Activated naive CD4-positive, alpha-beta T cell treated with Interleukin-2 at 50 U/mL for 16 hours (primary cell): ENCODE data around the gene RPS17.

Experiments used
- DNase-seq: peaks from one replicate; pipeline ENCODE4 v3.0.0-alpha.2; 2020

Gene RPS17

GRCh38 chr15:82540055-82540983 is at the start of gene RPS17:
Gene RPS17, minus strand, starts transcription at chr15:82540457. Its CDS starts 29 bp downstream, at chr15:82540428.
- peak; percentile 98 for DNase-seq

- DNase-seq, result no peak
Observed at GRCh38 chr15:82587805-82588204, 47.5 kb upstream of the RPS17 start.

DNA sequence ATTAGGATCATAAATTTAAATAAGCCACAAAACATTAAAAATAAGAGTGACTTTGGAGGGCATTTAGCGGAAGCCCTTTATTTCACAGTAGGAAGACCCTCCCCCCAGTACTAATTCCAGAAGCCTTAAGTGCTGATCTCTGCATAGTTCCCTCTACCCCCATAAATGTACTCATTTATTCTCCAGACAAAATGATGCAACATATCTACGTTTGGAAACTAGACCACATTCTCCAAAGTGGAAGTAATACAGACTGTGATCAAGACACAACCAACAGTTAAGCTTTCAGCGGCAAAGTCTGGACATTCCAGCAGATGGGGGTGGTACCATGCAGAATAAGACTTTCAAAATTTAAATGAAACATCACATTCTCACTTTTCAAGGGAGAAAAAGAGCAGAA is 44.8 kb upstream of the RPS17 start:
- no peak for DNase-seq

DNA sequence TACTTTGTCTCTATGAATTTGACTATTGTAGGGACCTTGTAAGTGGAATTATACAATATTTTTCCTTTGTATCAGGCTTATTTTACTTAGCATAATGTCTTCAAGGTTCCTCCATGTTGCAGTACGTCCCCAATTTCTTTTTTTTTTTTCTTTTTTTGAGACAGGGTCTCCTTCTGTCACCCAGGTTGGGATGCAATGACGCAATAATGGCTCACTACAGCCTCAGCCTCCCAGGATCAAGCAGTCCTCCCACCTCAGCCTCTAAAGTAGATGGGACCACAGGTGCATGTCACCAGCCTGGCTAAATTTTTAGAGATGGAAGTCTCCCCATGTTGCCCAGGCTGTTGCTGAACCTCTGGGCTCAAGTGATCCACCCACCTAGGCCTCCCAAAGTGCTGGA is 40.5 kb upstream of the RPS17 start:
- DNase-seq, result no peak

DNA sequence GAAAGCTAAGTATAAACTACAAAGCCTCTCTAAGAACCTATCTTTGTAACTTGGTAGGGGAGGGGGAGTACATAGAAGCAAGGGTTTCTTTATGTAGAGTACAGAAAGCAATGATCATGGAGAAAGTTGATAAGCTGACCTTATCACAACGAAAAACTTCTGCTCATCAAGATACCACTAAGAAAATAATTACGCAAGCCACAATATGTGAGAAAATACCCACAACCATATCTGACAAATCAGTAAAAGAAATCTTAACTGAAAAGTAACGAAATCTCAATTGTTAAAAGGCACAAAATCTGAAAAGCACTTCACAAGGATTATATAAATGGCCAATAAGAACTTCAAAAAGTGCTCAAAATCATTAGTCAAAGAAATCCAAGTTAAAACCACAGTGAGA is 35.1 kb upstream of the RPS17 start:
- DNase-seq, result no peak

DNA sequence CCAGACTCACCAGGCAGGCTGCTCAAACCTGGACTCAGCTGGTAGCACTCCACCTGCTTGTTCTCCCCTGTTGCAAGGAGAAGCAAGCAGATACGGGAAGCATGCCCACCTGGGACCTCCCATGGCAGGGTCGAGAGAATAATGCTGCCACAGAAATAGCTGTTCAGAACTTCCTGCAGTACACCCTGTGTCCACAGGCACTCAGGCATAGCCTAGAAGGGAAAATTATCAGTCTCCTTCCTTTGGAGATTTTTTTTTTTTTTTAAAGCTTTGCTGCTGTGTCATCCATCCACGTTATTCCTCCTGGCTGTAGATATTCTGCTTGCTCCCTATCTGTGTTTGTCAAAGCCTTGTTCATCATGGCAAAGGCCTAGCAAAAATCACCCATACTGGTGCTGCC is 32.7 kb upstream of the RPS17 start:
- DNase-seq, result no peak

- no peak for DNase-seq
Observed at GRCh38 chr15:82572311-82572710, 32.1 kb upstream of the RPS17 start.

DNA sequence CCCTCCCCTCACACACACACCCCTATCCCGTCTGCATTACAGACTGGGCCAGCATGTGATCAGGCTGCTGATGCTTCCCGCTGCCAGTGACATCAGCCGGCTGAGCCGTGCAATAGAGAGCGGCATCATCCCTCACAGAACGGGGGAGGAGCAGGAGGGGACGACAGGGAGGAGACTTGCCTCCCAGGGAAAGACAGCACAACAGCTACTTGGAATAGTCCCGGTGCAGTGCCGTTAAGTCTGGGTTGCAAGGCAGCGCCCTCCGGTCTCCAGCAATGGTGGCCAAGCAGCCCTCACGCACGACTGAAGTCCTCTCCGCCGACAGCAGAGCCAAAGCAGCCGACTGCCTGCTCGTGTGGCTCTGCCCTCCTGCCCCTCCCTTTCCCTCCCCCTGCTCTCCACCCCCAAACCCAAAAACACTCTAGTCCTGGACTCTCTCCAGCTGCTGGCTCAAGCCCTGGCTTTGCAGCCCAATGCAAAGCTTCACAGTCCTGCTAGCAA is 31.5 kb upstream of the RPS17 start:
- DNase-seq, result no peak

- no peak for DNase-seq
Observed at GRCh38 chr15:82570721-82571508, 30.7 kb upstream of the RPS17 start.

DNA sequence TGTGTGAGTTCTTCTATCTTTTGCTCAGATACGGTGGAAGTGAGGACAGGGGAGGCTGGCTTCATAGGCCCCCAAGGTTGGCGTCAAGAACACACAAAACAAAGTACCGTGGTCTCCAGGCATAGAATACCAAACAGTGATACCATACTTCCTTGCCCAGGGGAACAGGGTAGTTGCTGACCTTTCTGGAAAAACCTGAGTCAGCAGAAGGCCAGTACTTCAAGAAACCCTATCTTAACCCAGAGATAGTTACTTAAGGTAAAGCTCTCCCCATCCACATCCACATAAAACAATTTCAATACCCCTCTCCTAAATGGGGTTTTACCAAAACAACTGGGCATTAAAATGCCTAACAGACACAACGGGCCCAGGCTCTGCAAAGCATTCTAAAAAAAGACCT is 29.6 kb upstream of the RPS17 start:
- no peak for DNase-seq

GRCh38 chr15:82568986-82569385 is 28.7 kb upstream of the RPS17 start:
- DNase-seq, result no peak

DNA sequence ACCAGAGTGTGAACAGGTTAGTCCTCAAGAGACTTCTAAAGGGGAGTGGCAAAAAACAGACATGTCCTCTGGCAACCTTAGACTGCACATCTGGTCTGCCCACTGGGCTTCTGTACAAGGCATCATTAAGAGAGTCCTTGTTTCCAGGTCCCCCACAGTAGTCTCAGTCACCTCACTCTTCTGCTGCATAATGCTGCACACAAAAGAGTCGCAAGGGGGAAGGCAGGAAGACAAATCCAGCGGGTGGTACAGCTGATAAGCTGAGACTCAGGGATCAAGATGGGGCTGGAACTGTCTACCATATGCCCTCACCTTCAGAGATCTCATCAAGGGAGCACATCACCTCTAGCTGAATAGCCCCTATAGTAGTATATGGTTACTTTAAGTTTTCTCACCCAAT is 27.4 kb upstream of the RPS17 start:
- no peak for DNase-seq

- no peak for DNase-seq
Observed at GRCh38 chr15:82566690-82567089, 26.4 kb upstream of the RPS17 start.

GRCh38 chr15:82558502-82558901 is 18.2 kb upstream of the RPS17 start:
- no peak for DNase-seq

- DNase-seq, result no peak
Observed at GRCh38 chr15:82556315-82557035, 16.2 kb upstream of the RPS17 start.

- DNase-seq, result no peak
Observed at GRCh38 chr15:82554849-82555248, 14.6 kb upstream of the RPS17 start.

- DNase-seq, result no peak
Observed at GRCh38 chr15:82554351-82554750, 14.1 kb upstream of the RPS17 start.

DNA sequence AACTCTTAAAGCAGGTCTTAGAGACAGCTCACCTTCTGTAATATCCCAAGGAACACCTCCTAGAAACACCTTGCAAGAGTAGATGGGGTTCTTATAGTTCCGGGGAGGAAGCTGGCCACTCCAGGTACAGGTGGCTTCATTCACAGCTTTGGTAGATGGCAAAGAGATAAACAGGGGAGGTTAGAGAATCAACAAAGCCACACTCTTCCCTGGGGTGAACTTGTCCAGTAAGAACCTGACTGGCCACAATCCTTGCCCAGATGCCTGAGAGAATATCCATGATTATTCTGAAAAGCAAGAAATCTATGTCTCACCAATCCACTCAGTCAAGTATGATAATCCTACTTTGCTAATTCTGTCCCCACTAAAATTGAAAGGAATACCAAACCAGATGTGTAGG is 13.6 kb upstream of the RPS17 start:
- no peak for DNase-seq

- no peak for DNase-seq
Observed at GRCh38 chr15:82552861-82553260, 12.6 kb upstream of the RPS17 start.

DNA sequence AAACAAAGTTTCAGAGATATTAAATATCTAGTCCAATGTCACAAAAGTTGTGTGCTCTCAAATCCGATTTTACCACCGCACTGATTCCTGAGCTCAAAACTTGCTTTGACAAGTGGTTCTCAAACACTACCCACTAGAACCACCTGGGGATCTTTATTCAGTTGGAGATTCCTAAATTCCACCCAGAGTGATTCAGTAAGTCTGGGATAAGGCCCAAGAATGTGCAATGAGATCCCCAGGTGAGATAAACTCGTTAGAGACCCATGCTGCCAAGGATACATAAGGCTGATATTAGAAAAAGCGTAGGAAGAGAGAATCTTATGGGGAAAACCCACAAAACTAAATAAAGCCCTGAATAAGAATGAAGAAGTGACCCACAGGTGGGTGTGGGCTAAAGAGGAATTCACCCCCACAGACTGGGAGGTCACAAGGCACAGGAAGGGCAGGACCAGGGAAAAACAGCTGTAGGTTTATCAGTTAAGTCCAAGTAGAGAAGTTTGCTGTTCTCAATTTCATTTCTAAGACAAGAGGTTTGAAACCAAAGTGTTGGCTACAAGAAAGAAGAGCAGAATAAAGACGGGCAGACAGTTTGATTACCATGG is 11.5 kb upstream of the RPS17 start:
- DNase-seq, result no peak

DNA sequence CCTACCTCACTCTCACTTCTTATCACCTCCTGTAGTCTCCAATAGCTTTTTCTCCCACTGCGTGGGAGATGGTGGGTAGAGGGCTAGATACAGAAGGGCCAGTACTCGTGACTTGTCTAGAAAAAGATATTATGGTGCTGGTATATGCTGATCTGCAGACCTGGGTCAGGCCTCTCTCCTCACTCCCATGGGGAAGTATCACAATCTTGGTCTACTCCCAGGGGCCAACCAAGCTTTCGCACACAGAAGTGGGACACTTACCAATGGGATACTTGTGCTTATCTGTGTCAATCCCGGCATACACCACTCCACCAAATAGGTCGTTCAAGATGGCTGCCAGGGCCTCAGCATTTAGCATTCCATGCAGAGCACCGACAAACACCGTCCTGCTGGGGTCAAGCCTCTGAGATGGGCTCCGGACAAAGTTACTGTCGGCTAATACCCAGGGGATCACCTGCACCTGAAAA is 9.0 kb upstream of the RPS17 start:
- no peak for DNase-seq

DNA sequence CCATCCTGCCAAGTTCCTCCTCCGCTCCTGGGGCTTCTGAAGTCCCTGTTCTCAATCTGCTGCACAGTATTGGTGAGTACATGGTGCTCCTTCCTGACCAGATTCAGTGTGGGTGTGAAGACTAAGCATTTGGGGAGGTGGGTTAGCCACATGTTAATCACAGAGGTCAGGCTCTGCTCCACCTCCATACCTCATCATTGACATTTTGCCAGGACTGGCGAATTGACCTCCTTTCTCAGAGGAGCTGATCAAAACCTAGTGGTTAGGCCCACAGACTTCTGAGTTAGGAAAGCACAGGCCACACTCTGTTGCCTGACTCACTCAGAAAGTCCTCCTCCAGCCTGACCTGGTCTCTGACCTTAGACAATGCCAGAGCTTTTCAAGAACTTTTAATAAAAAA is 8.4 kb upstream of the RPS17 start:
- DNase-seq, result no peak

DNA sequence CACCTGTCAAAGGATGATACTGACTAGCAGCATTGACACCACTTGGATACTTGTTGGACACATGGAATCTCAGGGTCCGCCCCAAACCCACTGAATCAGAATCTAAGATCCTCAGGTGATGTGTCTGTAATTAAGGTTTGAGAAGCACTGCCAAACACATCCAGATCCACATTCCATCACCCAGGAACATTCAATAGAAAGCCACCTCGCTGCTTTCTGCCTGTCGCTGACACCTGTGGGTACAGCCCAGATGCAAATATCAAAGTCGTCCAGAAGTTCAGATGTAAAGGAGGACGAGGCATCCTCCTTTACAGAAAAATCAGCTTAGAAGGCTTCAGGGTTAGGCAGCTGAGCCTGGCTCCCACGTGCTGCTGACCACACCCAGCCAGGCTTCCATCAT is 5.2 kb upstream of the RPS17 start:
- DNase-seq, result no peak
